Endothelial cell of umbilical vein (primary cell): Measurements from ENCODE around the gene ITGB2. TPM values are rescaled to one million over a fixed set of nuclear protein-coding genes. Genes with fewer than 3 reads are reported as not detected.
A peak's percentile ranks its signal among the peaks of the same experiment; 100 is the strongest.

Experiments used
- BruUV-seq: library from RNA; stranded (reverse); fragments of 400-500 nt; replicated peaks from 2 replicates; lab custom pipeline; 2021; lab: Mats Ljungman, UMichigan
- CTCF ChIA-PET: fragments of 300-600, 350-600 bp; sonication (Branson Sonifier 250); formaldehyde crosslinking; loops from one replicate; lab custom pipeline; 2021; ENCODE audit warnings: antibody characterized with exemption, inconsistent platforms; lab: Charles Lee
- POLR2A ChIA-PET: fragments of 300-600, 350-600 bp; sonication (Branson Sonifier 250); formaldehyde crosslinking; loops from one replicate; lab custom pipeline; 2021; ENCODE audit warnings: antibody characterized with exemption, inconsistent platforms; lab: Charles Lee
- DNase-seq: peaks from one replicate; pipeline ENCODE4 v3.0.0-alpha.2; 2011; ENCODE audit warnings: low read depth, low spot score
- FAIRE-seq: peaks from 2 replicates; lab custom pipeline; 2011; peaks lifted over from hg19 to GRCh38; lab: Jason Lieb, UNC
- H2AFZ ChIP-seq: 2 replicates; pipeline ENCODE4 v1.6.0; 2012; ENCODE audit warnings: low read depth, low read length, control low read depth, inconsistent platforms
- H3K27ac ChIP-seq: 2 replicates; pipeline ENCODE4 v1.5.1; 2011; ENCODE audit warnings: low read depth, mild to moderate bottlenecking, control low read depth, low read length, moderate library complexity; ENCODE audit not compliant: insufficient read depth
- H3K27me3 ChIP-seq, 2 experiments: 2 replicates each; pipeline versions ENCODE4 v1.6.0 to v1.6.1; 2011; ENCODE audit warnings: low read length in 2 of 2, mixed read lengths in 1 of 2; ENCODE audit not compliant: control insufficient read depth in 2 of 2, insufficient read depth in 2 of 2
- H3K36me3 ChIP-seq, 2 experiments: 2 replicates in 1 of 2; 3 replicates in 1 of 2; pipeline ENCODE4 v1.5.1; 2011; ENCODE audit warnings: low read length in 2 of 2, mild to moderate bottlenecking in 1 of 2, moderate library complexity in 1 of 2; ENCODE audit not compliant: control insufficient read depth in 2 of 2, insufficient read depth in 2 of 2; ENCODE audit errors: extremely low read depth in 1 of 2
- H3K4me1 ChIP-seq: 3 replicates; pipeline ENCODE4 v1.5.1; 2011; ENCODE audit warnings: mild to moderate bottlenecking, low read length; ENCODE audit not compliant: control insufficient read depth, insufficient read depth; ENCODE audit errors: extremely low read depth
- H3K4me2 ChIP-seq: 2 replicates; pipeline ENCODE4 v1.6.1; 2011; ENCODE audit warnings: low read length, control low read depth, mixed read lengths; ENCODE audit not compliant: insufficient read depth
- H3K4me3 ChIP-seq, 3 experiments: fragments of 200-600 bp in 1 of 3; sonication (generic), shearing (Covaris generic) in 1 of 3; replicated peaks in 1 of 3; 2 replicates each; pipeline ENCODE4 v1.5.1; 2011 to 2016; ENCODE audit warnings: control low read depth in 3 of 3, low read length in 3 of 3, mild to moderate bottlenecking in 2 of 3, inconsistent platforms in 1 of 3, low read depth in 1 of 3, moderate library complexity in 1 of 3; ENCODE audit not compliant: insufficient read depth in 1 of 3
- H3K79me2 ChIP-seq: 2 replicates; pipeline ENCODE4 v1.6.0; 2012; ENCODE audit warnings: low read length, inconsistent platforms; ENCODE audit not compliant: control insufficient read depth, insufficient read depth
- H3K9ac ChIP-seq: replicated peaks from 2 replicates; pipeline ENCODE3; 2011; ENCODE audit warnings: low read length, control low read depth; ENCODE audit not compliant: insufficient read depth; ENCODE audit errors: extremely low read depth
- H3K9me1 ChIP-seq: replicated peaks from 3 replicates; pipeline ENCODE4 v1.6.0; 2011; ENCODE audit warnings: mild to moderate bottlenecking, low read length; ENCODE audit not compliant: control insufficient read depth, insufficient read depth; ENCODE audit errors: extremely low read depth
- H3K9me3 ChIP-seq: replicated peaks from 2 replicates; pipeline ENCODE4 v1.5.1; 2012; ENCODE audit warnings: low read length, inconsistent platforms; ENCODE audit not compliant: control insufficient read depth, insufficient read depth
- H4K20me1 ChIP-seq: replicated peaks from 2 replicates; pipeline ENCODE3; 2011; ENCODE audit warnings: mild to moderate bottlenecking, low read length; ENCODE audit not compliant: control insufficient read depth, insufficient read depth; ENCODE audit errors: extremely low read depth
- EZH2 ChIP-seq: IDR thresholded peaks from 2 replicates; pipeline ENCODE4 v1.6.1; 2012; ENCODE audit warnings: borderline replicate concordance, low read depth, mild to moderate bottlenecking, moderate library complexity, low read length, inconsistent platforms; ENCODE audit not compliant: severe bottlenecking
- JUN ChIP-seq: IDR thresholded peaks from 2 replicates; pipeline ENCODE4 v1.6.1; 2011; ENCODE audit warnings: borderline replicate concordance, low read depth; ENCODE audit not compliant: insufficient read length, insufficient read depth
- POLR2A ChIP-seq: IDR thresholded peaks from 2 replicates; pipeline ENCODE4 v1.6.1; 2012; ENCODE audit warnings: low read depth, mild to moderate bottlenecking, control low read depth, low read length
- dilution Hi-C: fragments of 300-500 bp; cut with MboI; formaldehyde crosslinking; loops from one replicate; pipeline ENCODE4 v1.15.0; 2019; ENCODE audit warnings: low sequenced_read_pairs; ENCODE audit not compliant: extremely low pct_ligation_motif_present
- intact Hi-C: fragments of 100-400 bp; cut with micrococcal nuclease; formaldehyde crosslinking; loops from one replicate; pipeline ENCODE4 v1.10.0; 2022
- polyA plus RNA-seq, 4 experiments: library from polyadenylated mRNA; depleted of rRNA in 3 of 4; stranded (reverse) in 3 of 4; unstranded in 1 of 4; fragments of >200 nt; gene quantifications; 2 replicates each; pipeline versions ENCODE4 v1.2.1 to v1.2.3, GENCODE V29; 2011 to 2012; ENCODE audit warnings: missing spikeins in 1 of 4
- total RNA-seq: library from RNA; stranded (reverse); gene quantifications from 2 replicates; pipeline ENCODE4 v1.2.3, GENCODE V29; 2021
- TF ChIP-seq, protein P1 (sequence below), 2 donors: IDR thresholded peaks; 1 replicate in 1 of 2; 2 replicates in 1 of 2; pipeline ENCODE4 v1.5.1; 2011; ENCODE audit warnings: low read length in 2 of 2, mild to moderate bottlenecking in 2 of 2, moderate library complexity in 2 of 2, control low read depth in 1 of 2, inconsistent platforms in 1 of 2, low read depth in 1 of 2; ENCODE audit not compliant: insufficient read depth in 1 of 2; ENCODE audit errors: extremely low read depth in 1 of 2

The ITGB2 gene
- total and polyA plus RNA-seq, 2 donors (not counting 3 experiments of a cell fraction or from before 2014, with no cell fraction given): 0.39 to 0.91 TPM

DNA sequence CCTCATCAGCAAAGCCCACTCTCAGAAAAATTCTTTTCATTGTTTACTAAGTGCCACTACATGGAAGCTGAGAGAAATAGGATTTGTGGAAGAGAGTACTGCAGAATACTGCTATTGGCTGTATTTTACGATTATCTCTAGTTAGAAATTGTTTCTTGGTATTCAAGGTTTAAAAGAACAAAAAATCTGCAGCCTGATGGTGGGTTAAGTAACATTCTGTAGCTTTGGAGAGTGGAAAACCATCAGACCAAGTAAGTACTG, 74.5 kb downstream of the ITGB2 start:
- Histone ChIP-seq H3K4me3 (peak overlapping the region; percentile 7 to 28 (median 11)), H3K4me2 (peak overlapping the region; percentile 87), H3K4me1 (peaks cover 16% of the 10 kb centered on the region), H2AFZ (no peak overlapping the region), H3K27me3 (peaks cover 2 to 4% of the 10 kb centered on the region in 2 experiments), H3K9ac (peak overlapping the region; percentile 51), H3K9me1 (no peaks in the 10 kb centered on the region), H3K9me3 (no peaks in the 10 kb centered on the region), H4K20me1 (no peaks in the 10 kb centered on the region), H3K27ac (no peak overlapping the region), H3K79me2 (no peaks in the 10 kb centered on the region), H3K36me3 (peaks cover 20% of the 10 kb centered on the region in 2 experiments)
- POLR2A ChIA-PET: no interaction called here
- FAIRE-seq (no peak), DNase-seq (no peak)
- BruUV-seq: no TSS peak
- dilution Hi-C loops: no loop called here
- no peak for TF ChIP-seq EZH2
- no peak for TF ChIP-seq JUN
- TF ChIP-seq, protein P1, sequence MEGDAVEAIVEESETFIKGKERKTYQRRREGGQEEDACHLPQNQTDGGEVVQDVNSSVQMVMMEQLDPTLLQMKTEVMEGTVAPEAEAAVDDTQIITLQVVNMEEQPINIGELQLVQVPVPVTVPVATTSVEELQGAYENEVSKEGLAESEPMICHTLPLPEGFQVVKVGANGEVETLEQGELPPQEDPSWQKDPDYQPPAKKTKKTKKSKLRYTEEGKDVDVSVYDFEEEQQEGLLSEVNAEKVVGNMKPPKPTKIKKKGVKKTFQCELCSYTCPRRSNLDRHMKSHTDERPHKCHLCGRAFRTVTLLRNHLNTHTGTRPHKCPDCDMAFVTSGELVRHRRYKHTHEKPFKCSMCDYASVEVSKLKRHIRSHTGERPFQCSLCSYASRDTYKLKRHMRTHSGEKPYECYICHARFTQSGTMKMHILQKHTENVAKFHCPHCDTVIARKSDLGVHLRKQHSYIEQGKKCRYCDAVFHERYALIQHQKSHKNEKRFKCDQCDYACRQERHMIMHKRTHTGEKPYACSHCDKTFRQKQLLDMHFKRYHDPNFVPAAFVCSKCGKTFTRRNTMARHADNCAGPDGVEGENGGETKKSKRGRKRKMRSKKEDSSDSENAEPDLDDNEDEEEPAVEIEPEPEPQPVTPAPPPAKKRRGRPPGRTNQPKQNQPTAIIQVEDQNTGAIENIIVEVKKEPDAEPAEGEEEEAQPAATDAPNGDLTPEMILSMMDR (IDR thresholded peaks at IDR 0.05; ENCODE audit: extremely low read depth in 1 of 2, insufficient read depth in 1 of 2, low read depth in 1 of 2, low read length in 2 of 2): no peak
- TF ChIP-seq POLR2A: no peak
- intact Hi-C loops: loop anchor here (1.0 kb wide), 3 partner anchors 26 to 65 kb away; partner anchors contain the start of gene UBE2G2
- CTCF ChIA-PET: interaction anchor here (0.9 to 2.7 kb wide), 9 partner anchors 23 to 96 kb away, joined by 3 to 11 read pairs (median 5); partner anchors contain the start of genes PTTG1IP and UBE2G2
